Glutamatergic neuron (in vitro differentiated cells): ENCODE results near the gene ADGRG6. TPM values are rescaled to one million over a fixed set of nuclear protein-coding genes. Genes with fewer than 3 reads are reported as not detected.

Experiments used
- DNase-seq: peaks from one replicate; pipeline ENCODE4 v3.0.0; 2022
- H3K27ac Mint-ChIP-seq: one replicate; pipeline ENCODE4 v1.8.0; 2020; ENCODE audit warnings: mild to moderate bottlenecking, mixed read lengths, inconsistent platforms; ENCODE audit not compliant: unreplicated experiment
- H3K27me3 Mint-ChIP-seq: one replicate; pipeline ENCODE4 v1.8.0; 2020; ENCODE audit warnings: mild to moderate bottlenecking, moderate library complexity, mixed read lengths, inconsistent platforms; ENCODE audit not compliant: unreplicated experiment
- H3K36me3 Mint-ChIP-seq: one replicate; pipeline ENCODE4 v1.8.0; 2020; ENCODE audit warnings: mild to moderate bottlenecking, mixed read lengths, inconsistent platforms; ENCODE audit not compliant: unreplicated experiment
- H3K4me1 Mint-ChIP-seq: one replicate; pipeline ENCODE4 v1.8.0; 2020; ENCODE audit warnings: mild to moderate bottlenecking, low read depth, mixed read lengths, inconsistent platforms; ENCODE audit not compliant: unreplicated experiment
- H3K4me3 Mint-ChIP-seq: one replicate; pipeline ENCODE4 v1.8.0; 2020; ENCODE audit warnings: mild to moderate bottlenecking, mixed read lengths, inconsistent platforms; ENCODE audit not compliant: unreplicated experiment
- H3K9me3 Mint-ChIP-seq: one replicate; pipeline ENCODE4 v1.8.0; 2020; ENCODE audit warnings: mild to moderate bottlenecking, moderate library complexity, mixed read lengths, inconsistent platforms; ENCODE audit not compliant: unreplicated experiment
- CTCF ChIP-seq: fragments of 200-600 bp; sonication (generic); IDR thresholded peaks from one replicate; pipeline ENCODE4 v1.5.0; 2021; ENCODE audit not compliant: partially characterized antibody, unreplicated experiment
- long read RNA-seq: library from polyadenylated mRNA; unstranded; transcript quantifications from one replicate; pipeline ENCODE4 v2.0.0, GENCODE V29; 2020; ENCODE audit not compliant: unreplicated experiment
- total RNA-seq: library from RNA; stranded (reverse); fragmentation: NEBNext Ultra II Directional; extraction: Animal tissue kit (Norgen Biotek cat#: 25700); gene quantifications from one replicate; pipeline ENCODE4 v1.2.1, GENCODE V29; 2021; ENCODE audit not compliant: unreplicated experiment

The ADGRG6 gene
- total RNA-seq = not detected
- long read RNA-seq = 0 reads

DNA sequence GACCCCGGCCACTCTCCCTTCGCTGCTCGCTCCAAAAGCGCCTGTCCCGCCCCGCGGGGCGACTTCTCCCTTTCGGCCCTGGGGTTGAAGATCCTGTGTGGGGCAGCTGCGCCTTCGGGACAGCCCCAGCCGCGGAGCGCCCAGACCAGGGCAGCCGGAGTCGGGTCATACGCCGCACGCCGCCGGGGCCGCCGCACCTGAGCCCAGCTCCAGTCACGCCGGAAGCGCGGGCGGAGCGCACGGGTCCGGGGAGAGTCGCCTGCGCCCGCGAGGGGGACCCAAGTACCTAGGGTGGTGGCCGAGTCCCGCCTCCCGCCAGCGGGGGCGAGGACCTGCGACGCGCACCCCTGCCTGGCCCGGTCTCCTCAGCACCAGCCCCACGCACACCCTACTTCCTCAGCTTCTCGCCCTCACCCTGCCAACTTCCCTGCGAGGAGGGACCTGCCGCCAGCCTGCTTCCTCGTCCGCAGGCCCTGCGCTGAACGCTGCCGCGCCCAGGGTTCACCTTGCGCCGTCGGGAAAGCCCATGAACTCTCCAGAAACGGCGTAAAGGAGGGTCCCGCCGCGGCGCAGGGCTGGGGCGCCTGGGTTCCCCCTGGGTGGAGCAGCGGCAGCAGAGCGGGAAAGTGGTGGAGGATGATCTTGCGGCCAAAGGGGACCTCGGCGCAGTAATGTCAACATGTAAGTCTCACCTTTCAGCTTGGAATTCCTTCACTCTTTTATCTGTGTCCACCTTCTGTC lies at the start of gene ADGRG6:
Gene ADGRG6 (plus strand): TSS at position 357 of the 741 bp plus-strand sequence. CDS start 323 bp downstream, at position 680.
- TF ChIP-seq CTCF = no peak
- no peaks in the 10 kb centered on the region for H3K4me1 Mint-ChIP-seq
- no peaks in the 10 kb centered on the region for H3K36me3 Mint-ChIP-seq
- peaks cover 4% of the 10 kb centered on the region for H3K27me3 Mint-ChIP-seq
- peak within 1 kb of the TSS; percentile 86 for H3K4me3 Mint-ChIP-seq
- no peak within 1 kb of the TSS for H3K27ac Mint-ChIP-seq
- DNase-seq = peak; percentile 58
- no peaks in the 10 kb centered on the region for H3K9me3 Mint-ChIP-seq

DNA sequence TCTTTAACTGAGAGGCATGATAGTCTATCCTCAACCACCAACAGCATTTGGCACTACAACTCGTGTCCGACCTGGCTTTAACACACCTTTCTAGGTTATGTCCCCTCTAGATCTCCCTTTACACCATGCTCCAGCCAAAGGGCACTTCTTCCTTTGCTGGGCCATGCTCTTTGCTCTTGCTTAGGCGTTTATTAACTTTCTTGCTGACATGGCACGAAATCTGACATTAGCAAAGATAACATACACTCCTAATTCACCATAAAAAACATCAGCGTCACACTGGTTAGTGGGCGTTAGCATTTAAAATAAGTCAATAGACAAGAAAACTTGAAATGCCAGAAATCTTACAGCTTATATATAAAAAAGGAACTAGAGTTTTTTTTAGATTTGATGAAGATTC lies 47.3 kb upstream of the ADGRG6 start:
- H3K27ac Mint-ChIP-seq = no peak overlapping the region
- H3K4me3 Mint-ChIP-seq = no peak overlapping the region
- H3K27me3 Mint-ChIP-seq = peaks cover 2% of the 10 kb centered on the region
- TF ChIP-seq CTCF = no peak
- no peaks in the 10 kb centered on the region for H3K4me1 Mint-ChIP-seq
- DNase-seq = no peak
- H3K9me3 Mint-ChIP-seq = no peaks in the 10 kb centered on the region
- H3K36me3 Mint-ChIP-seq = no peaks in the 10 kb centered on the region

DNA sequence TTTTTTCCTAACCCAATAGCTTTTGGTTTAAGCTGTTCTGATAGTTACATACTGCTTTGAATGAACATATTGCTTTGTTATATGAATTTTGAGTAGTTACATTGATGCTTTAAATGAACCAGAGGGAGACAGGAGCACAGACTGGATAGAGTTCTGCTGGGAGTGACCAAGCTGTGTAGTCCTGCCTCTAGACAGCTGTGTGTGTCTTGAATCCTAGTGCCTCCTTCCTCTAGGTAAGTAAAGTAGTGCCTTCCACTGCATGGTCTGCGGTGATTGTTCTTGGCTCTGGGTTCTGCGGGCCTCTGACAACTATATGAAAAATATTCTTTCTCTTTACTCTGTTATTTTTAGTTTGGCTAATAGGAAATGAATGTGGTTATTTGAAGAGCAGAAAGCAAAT lies 46.0 kb upstream of the ADGRG6 start:
- Mint-ChIP-seq H3K4me1 (no peaks in the 10 kb centered on the region), H3K27ac (no peak overlapping the region), H3K27me3 (peaks cover 2% of the 10 kb centered on the region), H3K4me3 (no peak overlapping the region), H3K36me3 (no peaks in the 10 kb centered on the region), H3K9me3 (no peaks in the 10 kb centered on the region)
- TF ChIP-seq CTCF = no peak
- no peak for DNase-seq

DNA sequence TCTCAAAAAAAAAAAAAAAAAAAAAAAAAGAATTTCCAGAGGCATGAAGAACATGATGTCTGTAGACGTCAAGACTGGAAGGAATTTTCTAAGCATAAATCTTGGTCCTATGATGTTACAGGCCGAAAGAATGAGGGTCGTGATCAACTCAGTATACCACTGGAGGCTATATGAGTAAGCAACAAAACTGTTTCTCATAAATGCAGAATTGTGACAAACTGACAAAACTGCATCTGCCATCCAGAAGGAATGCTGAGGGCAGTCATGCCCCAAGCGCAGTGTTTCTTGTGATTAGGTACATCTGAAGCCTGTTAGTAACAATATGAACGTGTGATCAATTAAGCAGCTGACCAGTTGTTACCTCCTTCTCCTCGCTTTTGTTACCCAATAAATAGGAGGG lies 43.5 kb upstream of the ADGRG6 start:
- Mint-ChIP-seq H3K36me3 (no peaks in the 10 kb centered on the region), H3K4me1 (no peaks in the 10 kb centered on the region), H3K27me3 (peaks cover 2% of the 10 kb centered on the region), H3K9me3 (no peaks in the 10 kb centered on the region), H3K4me3 (no peak overlapping the region), H3K27ac (no peak overlapping the region)
- TF ChIP-seq CTCF = no peak
- no peak for DNase-seq

- H3K4me1 Mint-ChIP-seq = no peaks in the 10 kb centered on the region
- no peak overlapping the region for H3K4me3 Mint-ChIP-seq
- TF ChIP-seq CTCF = no peak
- no peak for DNase-seq
- H3K36me3 Mint-ChIP-seq = no peaks in the 10 kb centered on the region
- H3K9me3 Mint-ChIP-seq = no peaks in the 10 kb centered on the region
- H3K27ac Mint-ChIP-seq = no peak overlapping the region
- H3K27me3 Mint-ChIP-seq = peaks cover 2% of the 10 kb centered on the region
These were observed 43.0 kb upstream of the ADGRG6 start for GRCh38 chr6:142258757-142259156.
